Activated CD8-positive, alpha-beta memory T cell treated with anti-CD3 and anti-CD28 coated beads, Interleukin-2, amount 10 ng/mL, durations not matched to agents 7 days and 5 days (primary cell): ENCODE data around the gene ADARB2. TPM values are rescaled to one million over a fixed set of nuclear protein-coding genes. Genes with fewer than 3 reads are reported as not detected.

Experiments used
- ATAC-seq: fragments of 150-1000 bp; cut with Tn5 transposase; one replicate; pipeline ENCODE4 v1.10.0; 2021; ENCODE audit warnings: moderate library complexity
- CTCF ChIA-PET: fragments of 350-600 bp; sonication (Branson Sonifier 250); formaldehyde crosslinking; loops from one replicate; lab custom pipeline; 2021; ENCODE audit warnings: antibody characterized with exemption; lab: Charles Lee
- DNase-seq: peaks from one replicate; pipeline ENCODE4 v3.0.0-alpha.2; 2020
- H3K27ac Mint-ChIP-seq: one replicate; pipeline ENCODE4 v1.8.0; 2021; ENCODE audit warnings: mild to moderate bottlenecking, mixed read lengths
- H3K27me3 Mint-ChIP-seq: one replicate; pipeline ENCODE4 v1.8.0; 2021; ENCODE audit warnings: mixed read lengths
- H3K36me3 Mint-ChIP-seq: one replicate; pipeline ENCODE4 v1.8.0; 2021; ENCODE audit warnings: mild to moderate bottlenecking, mixed read lengths
- H3K4me1 Mint-ChIP-seq: one replicate; pipeline ENCODE4 v1.8.0; 2021; ENCODE audit warnings: mixed read lengths
- H3K4me3 Mint-ChIP-seq: one replicate; pipeline ENCODE4 v1.8.0; 2021; ENCODE audit warnings: mild to moderate bottlenecking, moderate library complexity, mixed read lengths
- H3K9me3 Mint-ChIP-seq: one replicate; pipeline ENCODE4 v1.8.0; 2022; ENCODE audit warnings: low read depth, mixed read lengths
- total RNA-seq, 2 experiments: library from RNA; stranded (reverse); gene quantifications; one replicate each; pipeline ENCODE4 v1.2.3, GENCODE V29; 2021

The ADARB2 gene
- total RNA-seq, 2 experiments from 2014 or later = not detected

GRCh38 chr10:1454951-1455350, 282.4 kb downstream of the ADARB2 start:
- DNase-seq (no peak), ATAC-seq (no peak)
- H3K27me3 Mint-ChIP-seq = peaks cover 3% of the 10 kb centered on the region
- H3K4me3 Mint-ChIP-seq = no peak overlapping the region
- CTCF ChIA-PET = no interaction called here
- H3K36me3 Mint-ChIP-seq = no peaks in the 10 kb centered on the region
- peaks cover 2% of the 10 kb centered on the region for H3K4me1 Mint-ChIP-seq
- no peak overlapping the region for H3K27ac Mint-ChIP-seq
- H3K9me3 Mint-ChIP-seq = peaks cover 4% of the 10 kb centered on the region

- Mint-ChIP-seq H3K4me3 (no peak overlapping the region), H3K36me3 (no peaks in the 10 kb centered on the region), H3K27me3 (peaks cover 3% of the 10 kb centered on the region), H3K9me3 (peaks cover 4% of the 10 kb centered on the region), H3K27ac (no peak overlapping the region), H3K4me1 (peaks cover 2% of the 10 kb centered on the region)
- no peak for DNase-seq
- CTCF ChIA-PET = no interaction called here
- ATAC-seq = no peak
Measured at GRCh38 chr10:1454428-1454827, 282.9 kb downstream of the ADARB2 start.

GRCh38 chr10:1452777-1453176, 284.5 kb downstream of the ADARB2 start:
- H3K36me3 Mint-ChIP-seq = no peaks in the 10 kb centered on the region
- CTCF ChIA-PET = no interaction called here
- H3K27ac Mint-ChIP-seq = no peak overlapping the region
- H3K4me1 Mint-ChIP-seq = peaks cover 2% of the 10 kb centered on the region
- DNase-seq (no peak), ATAC-seq (no peak)
- H3K9me3 Mint-ChIP-seq = peaks cover 2% of the 10 kb centered on the region
- H3K4me3 Mint-ChIP-seq = no peak overlapping the region
- H3K27me3 Mint-ChIP-seq = peaks cover 1% of the 10 kb centered on the region

- no peaks in the 10 kb centered on the region for H3K27me3 Mint-ChIP-seq
- H3K9me3 Mint-ChIP-seq = peaks cover 2% of the 10 kb centered on the region
- no peak for ATAC-seq
- H3K4me1 Mint-ChIP-seq = peaks cover 2% of the 10 kb centered on the region
- DNase-seq = no peak
- no peak overlapping the region for H3K4me3 Mint-ChIP-seq
- CTCF ChIA-PET = no interaction called here
- no peak overlapping the region for H3K27ac Mint-ChIP-seq
- H3K36me3 Mint-ChIP-seq = no peaks in the 10 kb centered on the region
Measured at GRCh38 chr10:1451941-1452340, 285.4 kb downstream of the ADARB2 start.

GRCh38 chr10:1451362-1451888, 285.9 kb downstream of the ADARB2 start:
- peaks cover 2% of the 10 kb centered on the region for H3K4me1 Mint-ChIP-seq
- ATAC-seq = no peak
- no peaks in the 10 kb centered on the region for H3K36me3 Mint-ChIP-seq
- CTCF ChIA-PET = no interaction called here
- no peaks in the 10 kb centered on the region for H3K27me3 Mint-ChIP-seq
- H3K9me3 Mint-ChIP-seq = peaks cover 2% of the 10 kb centered on the region
- DNase-seq = no peak
- H3K4me3 Mint-ChIP-seq = no peak overlapping the region
- H3K27ac Mint-ChIP-seq = no peak overlapping the region

- Mint-ChIP-seq H3K27me3 (no peaks in the 10 kb centered on the region), H3K36me3 (no peaks in the 10 kb centered on the region), H3K9me3 (peaks cover 2% of the 10 kb centered on the region), H3K4me1 (peaks cover 2% of the 10 kb centered on the region), H3K4me3 (no peak overlapping the region), H3K27ac (no peak overlapping the region)
- DNase-seq (no peak), ATAC-seq (no peak)
- CTCF ChIA-PET = no interaction called here
Measured at GRCh38 chr10:1449572-1450205, 287.6 kb downstream of the ADARB2 start.

- H3K9me3 Mint-ChIP-seq = peaks cover 2% of the 10 kb centered on the region
- no peaks in the 10 kb centered on the region for H3K4me1 Mint-ChIP-seq
- no peak overlapping the region for H3K4me3 Mint-ChIP-seq
- ATAC-seq (no peak), DNase-seq (no peak)
- H3K27ac Mint-ChIP-seq = no peak overlapping the region
- CTCF ChIA-PET = no interaction called here
- H3K36me3 Mint-ChIP-seq = no peaks in the 10 kb centered on the region
- H3K27me3 Mint-ChIP-seq = no peaks in the 10 kb centered on the region
Measured at GRCh38 chr10:1449021-1449420, 288.3 kb downstream of the ADARB2 start.

- CTCF ChIA-PET = no interaction called here
- no peaks in the 10 kb centered on the region for H3K4me1 Mint-ChIP-seq
- no peaks in the 10 kb centered on the region for H3K27me3 Mint-ChIP-seq
- H3K36me3 Mint-ChIP-seq = no peaks in the 10 kb centered on the region
- H3K9me3 Mint-ChIP-seq = peaks cover 2% of the 10 kb centered on the region
- no peak overlapping the region for H3K27ac Mint-ChIP-seq
- no peak for DNase-seq
- ATAC-seq = no peak
- no peak overlapping the region for H3K4me3 Mint-ChIP-seq
Measured at GRCh38 chr10:1448252-1448930, 288.9 kb downstream of the ADARB2 start.

GRCh38 chr10:1444826-1445225, 292.5 kb downstream of the ADARB2 start:
- ATAC-seq (no peak), DNase-seq (no peak)
- H3K4me3 Mint-ChIP-seq = no peak overlapping the region
- H3K27me3 Mint-ChIP-seq = no peaks in the 10 kb centered on the region
- H3K9me3 Mint-ChIP-seq = no peaks in the 10 kb centered on the region
- CTCF ChIA-PET = no interaction called here
- H3K27ac Mint-ChIP-seq = no peak overlapping the region
- H3K36me3 Mint-ChIP-seq = no peaks in the 10 kb centered on the region
- H3K4me1 Mint-ChIP-seq = no peaks in the 10 kb centered on the region

GRCh38 chr10:1440897-1441296, 296.4 kb downstream of the ADARB2 start:
- ATAC-seq (no peak), DNase-seq (no peak)
- Mint-ChIP-seq H3K4me3 (no peak overlapping the region), H3K4me1 (no peaks in the 10 kb centered on the region), H3K27ac (no peak overlapping the region), H3K36me3 (no peaks in the 10 kb centered on the region), H3K9me3 (no peaks in the 10 kb centered on the region), H3K27me3 (no peaks in the 10 kb centered on the region)
- CTCF ChIA-PET = no interaction called here

GRCh38 chr10:1434912-1435692, 302.2 kb downstream of the ADARB2 start:
- no peak for ATAC-seq
- H3K9me3 Mint-ChIP-seq = peaks cover 8% of the 10 kb centered on the region
- CTCF ChIA-PET = interaction anchor here (2.1 kb wide), 1 partner anchor 14 kb away, joined by 9 read pairs; no protein-coding TSS in a partner anchor
- no peaks in the 10 kb centered on the region for H3K36me3 Mint-ChIP-seq
- no peak overlapping the region for H3K4me3 Mint-ChIP-seq
- DNase-seq = no peak
- H3K27me3 Mint-ChIP-seq = no peaks in the 10 kb centered on the region
- H3K4me1 Mint-ChIP-seq = no peaks in the 10 kb centered on the region
- no peak overlapping the region for H3K27ac Mint-ChIP-seq

- ATAC-seq (no peak), DNase-seq (no peak)
- Mint-ChIP-seq H3K36me3 (no peaks in the 10 kb centered on the region), H3K27me3 (no peaks in the 10 kb centered on the region), H3K9me3 (peaks cover 11% of the 10 kb centered on the region), H3K4me1 (no peaks in the 10 kb centered on the region), H3K4me3 (no peak overlapping the region), H3K27ac (no peak overlapping the region)
- CTCF ChIA-PET = no interaction called here
Measured at GRCh38 chr10:1434202-1434601, 303.1 kb downstream of the ADARB2 start.

GRCh38 chr10:1432161-1432560, 305.2 kb downstream of the ADARB2 start:
- DNase-seq (no peak), ATAC-seq (no peak)
- Mint-ChIP-seq H3K27ac (no peak overlapping the region), H3K4me3 (no peak overlapping the region), H3K4me1 (no peaks in the 10 kb centered on the region), H3K36me3 (no peaks in the 10 kb centered on the region), H3K9me3 (peaks cover 11% of the 10 kb centered on the region), H3K27me3 (no peaks in the 10 kb centered on the region)
- CTCF ChIA-PET = no interaction called here
